NOMO-1 treated with dmso at 0.1 percent for 144 hours (cell line): ENCODE measurements around the gene GOLGA8B.
"Not testable (repeated sequence)": the region's sequence is repeated elsewhere in the genome, so short reads cannot be mapped to it uniquely, and the experiment has no call there.

ENCODE experiments used
- DNase-seq: peaks from one replicate; lab custom pipeline; 2025; ENCODE audit not compliant: unreplicated experiment; lab: John Stamatoyannopoulos, UW

Gene GOLGA8B

GRCh38 chr15:34564711-34565110 is 18.7 kb downstream of the GOLGA8B start:
- DNase-seq = not testable (repeated sequence)

- DNase-seq = not testable (repeated sequence)
These were observed 22.6 kb downstream of the GOLGA8B start for GRCh38 chr15:34560814-34561213.

- not testable (repeated sequence) for DNase-seq
These were observed 23.7 kb downstream of the GOLGA8B start for GRCh38 chr15:34559764-34560163.

DNA sequence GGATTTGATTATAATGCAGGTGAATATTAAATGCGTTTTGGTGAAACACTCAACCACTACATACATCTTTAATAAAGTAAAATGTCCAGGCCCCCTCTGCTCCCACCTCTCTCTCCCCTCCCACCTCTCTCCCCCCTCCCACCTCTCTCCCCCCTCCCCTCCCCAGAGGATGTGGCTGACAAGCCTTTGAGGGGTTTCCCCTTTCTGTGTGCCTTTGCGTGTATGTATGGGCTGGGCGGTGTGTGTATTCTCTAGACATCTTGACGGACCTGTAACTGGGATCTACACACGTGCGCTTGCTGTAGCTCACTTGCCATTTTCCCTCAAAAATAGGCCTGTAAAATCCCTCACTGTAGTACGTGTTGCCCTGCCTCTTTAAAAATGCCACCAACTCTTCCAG is 28.3 kb downstream of the GOLGA8B start:
- not testable (repeated sequence) for DNase-seq

- DNase-seq = not testable (repeated sequence)
These were observed 28.7 kb downstream of the GOLGA8B start for GRCh38 chr15:34554716-34555115.

GRCh38 chr15:34554126-34554525 is 29.3 kb downstream of the GOLGA8B start:
- DNase-seq = not testable (repeated sequence)

GRCh38 chr15:34550129-34550528 is 33.3 kb downstream of the GOLGA8B start:
- DNase-seq = not testable (repeated sequence)

DNA sequence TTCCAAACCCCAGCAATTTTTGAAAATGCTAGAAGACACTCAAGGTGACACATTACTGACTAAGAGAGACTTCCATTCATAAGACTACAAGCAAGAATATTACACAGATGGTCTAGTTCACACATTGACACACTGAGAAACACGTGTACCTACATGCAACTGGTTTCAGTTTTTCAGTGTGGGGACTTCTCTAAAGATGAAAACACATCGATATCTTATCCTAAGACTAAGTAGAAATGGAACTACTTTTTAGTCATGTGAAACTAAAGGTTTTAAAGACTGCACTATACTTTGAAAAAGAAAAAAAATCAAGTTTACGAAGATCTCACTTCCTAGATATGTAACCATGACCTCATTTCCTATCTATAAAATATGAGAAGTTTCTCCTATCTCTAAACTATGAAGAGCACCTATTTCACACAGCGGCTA is 34.1 kb downstream of the GOLGA8B start:
- not testable (repeated sequence) for DNase-seq

- not testable (repeated sequence) for DNase-seq
These were observed 39.4 kb downstream of the GOLGA8B start for GRCh38 chr15:34543860-34544649.

DNA sequence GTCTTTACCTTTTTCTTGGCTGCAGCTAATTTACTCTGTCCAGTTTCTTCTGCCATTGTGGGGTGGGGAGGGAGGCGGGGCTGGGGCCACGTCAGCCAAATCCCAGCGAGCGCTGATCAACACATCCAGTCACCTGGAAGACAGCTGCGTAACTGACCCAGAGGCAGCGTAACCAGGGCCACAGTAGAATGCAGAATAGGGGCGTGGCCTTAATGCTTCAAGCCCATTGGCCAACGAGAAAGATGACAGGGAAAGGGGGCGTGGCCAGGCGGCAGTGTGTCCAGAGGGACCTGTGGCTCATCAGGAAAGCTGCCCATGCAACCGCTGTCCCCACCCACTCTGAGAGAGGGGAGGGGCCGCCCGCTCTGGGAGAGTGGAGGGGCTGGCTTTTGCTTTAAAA is 47.6 kb downstream of the GOLGA8B start:
- not testable (repeated sequence) for DNase-seq
